Daoy (cell line): ENCODE results near the gene SELENBP1. TPM values are rescaled to one million over a fixed set of nuclear protein-coding genes. Genes with fewer than 3 reads are reported as not detected.
A peak's percentile ranks its signal among the peaks of the same experiment; 100 is the strongest.
"Not testable (repeated sequence)": the region's sequence is repeated elsewhere in the genome, so short reads cannot be mapped to it uniquely, and the experiment has no call there.

Experiments used
- DNase-seq: peaks from one replicate; pipeline ENCODE4 v3.0.0-alpha.2; 2015; ENCODE audit warnings: low read depth
- total RNA-seq: library from RNA; depleted of rRNA; stranded (reverse); fragments of >200 nt; shearing (Covaris generic); gene quantifications from 2 replicates; pipeline ENCODE4 v1.2.3, GENCODE V29; 2014

The SELENBP1 gene
- total RNA-seq, 1 experiment from 2014 or later: 1.8 TPM

GRCh38 chr1:151377150-151377884, 4.8 kb upstream of the SELENBP1 start:
- DNase-seq: no peak

DNA sequence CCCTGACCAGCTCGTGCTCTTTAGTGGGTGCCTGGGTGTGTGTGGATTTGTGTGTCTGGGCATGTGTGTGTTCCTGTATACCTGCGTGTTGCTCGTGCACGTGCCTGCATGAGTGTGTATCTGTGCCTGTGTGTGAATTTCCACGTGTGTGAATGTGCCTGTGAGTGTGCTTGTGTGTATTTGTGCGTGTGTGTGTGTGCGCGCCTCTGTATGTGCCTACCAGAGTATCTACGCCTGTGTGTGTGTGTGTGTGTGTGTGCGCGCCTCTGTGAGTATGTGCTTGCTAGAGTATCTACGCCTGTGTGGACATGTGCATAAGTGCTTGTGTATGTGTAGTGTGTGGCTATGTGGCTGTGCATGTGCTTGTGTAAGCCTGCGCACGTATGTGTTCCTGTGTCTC, 691 bp upstream of the SELENBP1 start:
- DNase-seq: no peak

DNA sequence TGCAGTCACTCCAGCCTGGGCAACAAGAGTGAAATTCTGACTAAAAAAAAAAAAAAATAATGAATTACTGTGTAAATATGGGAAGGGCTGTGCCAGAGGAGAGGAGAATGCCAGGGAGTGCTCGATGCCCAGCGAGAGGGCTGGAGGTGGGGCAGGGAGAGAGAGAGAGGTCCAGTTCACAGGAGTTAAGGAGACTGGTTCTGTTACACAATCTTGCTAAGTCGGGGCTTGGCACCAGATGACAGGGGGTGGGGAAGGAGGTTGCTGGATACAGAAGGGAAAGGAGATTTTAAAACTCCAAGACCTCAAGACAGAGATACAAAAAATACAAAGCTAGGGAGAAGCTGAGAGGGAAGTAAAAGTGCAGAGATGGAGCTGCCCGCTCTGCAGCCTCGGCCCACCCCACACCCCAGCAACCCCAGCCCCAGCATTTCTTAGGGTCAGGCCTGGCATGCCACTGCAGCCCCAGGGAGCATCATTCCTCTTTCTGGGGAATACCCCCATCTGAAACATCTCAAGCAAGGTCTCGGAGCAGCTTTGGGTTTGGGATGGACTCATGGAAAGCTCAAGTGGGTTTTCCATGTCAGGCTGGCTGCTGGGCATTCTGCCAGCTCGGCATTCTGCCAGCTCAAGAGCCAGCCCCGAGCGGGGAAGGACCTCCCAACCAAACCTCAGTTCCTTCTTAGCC, 991 bp downstream of the SELENBP1 start:
- peak; percentile 61 for DNase-seq

- DNase-seq: no peak
Observed at GRCh38 chr1:151370211-151370911, 2.1 kb downstream of the SELENBP1 start.

- DNase-seq: no peak
Observed at GRCh38 chr1:151369621-151370048, 2.9 kb downstream of the SELENBP1 start.

GRCh38 chr1:151369302-151369610, 3.2 kb downstream of the SELENBP1 start:
- no peak for DNase-seq

DNA sequence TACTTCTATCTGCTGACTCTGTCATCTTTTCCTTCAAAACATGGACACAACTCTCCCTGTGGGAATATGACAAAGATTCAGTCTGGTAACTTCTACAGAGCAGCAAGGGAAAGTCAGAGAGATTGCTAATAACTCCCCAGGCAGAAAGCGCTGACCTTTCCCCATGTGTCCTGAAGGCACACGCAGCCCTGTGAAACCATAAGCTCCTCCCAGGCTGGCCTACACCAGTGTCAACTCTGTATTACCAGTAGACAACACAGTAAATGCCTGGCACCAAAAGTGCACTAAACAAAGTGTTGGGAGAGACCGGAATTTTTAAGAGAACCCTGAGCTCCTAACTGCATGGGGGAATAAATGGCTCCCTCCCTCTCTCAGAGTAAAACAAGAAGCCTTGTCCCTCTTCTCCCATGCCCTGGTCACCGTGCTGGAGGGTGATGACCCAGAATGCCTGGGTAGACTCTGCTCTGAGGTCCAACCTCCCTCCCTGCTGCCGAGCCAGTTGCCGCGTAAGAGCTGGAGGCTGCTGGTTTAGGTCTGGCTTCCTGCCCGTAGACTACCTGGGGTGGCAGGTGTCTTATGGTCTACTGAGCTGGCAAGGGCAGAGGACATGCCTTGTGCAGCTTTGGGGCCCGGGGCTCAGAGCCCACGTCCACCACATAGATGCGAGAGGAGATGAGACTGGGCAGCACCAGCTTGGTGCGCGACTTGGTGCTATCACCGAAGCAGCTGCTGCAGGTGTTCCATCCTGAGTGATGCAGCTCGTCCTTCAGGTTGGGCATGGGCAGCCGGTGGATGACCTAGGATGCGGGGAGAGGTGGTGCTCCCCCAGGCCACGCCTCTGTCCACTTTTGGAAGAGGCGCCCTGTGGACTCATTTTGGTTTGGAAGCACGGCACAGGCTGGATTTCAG, 3.9 kb downstream of the SELENBP1 start:
- DNase-seq: no peak

DNA sequence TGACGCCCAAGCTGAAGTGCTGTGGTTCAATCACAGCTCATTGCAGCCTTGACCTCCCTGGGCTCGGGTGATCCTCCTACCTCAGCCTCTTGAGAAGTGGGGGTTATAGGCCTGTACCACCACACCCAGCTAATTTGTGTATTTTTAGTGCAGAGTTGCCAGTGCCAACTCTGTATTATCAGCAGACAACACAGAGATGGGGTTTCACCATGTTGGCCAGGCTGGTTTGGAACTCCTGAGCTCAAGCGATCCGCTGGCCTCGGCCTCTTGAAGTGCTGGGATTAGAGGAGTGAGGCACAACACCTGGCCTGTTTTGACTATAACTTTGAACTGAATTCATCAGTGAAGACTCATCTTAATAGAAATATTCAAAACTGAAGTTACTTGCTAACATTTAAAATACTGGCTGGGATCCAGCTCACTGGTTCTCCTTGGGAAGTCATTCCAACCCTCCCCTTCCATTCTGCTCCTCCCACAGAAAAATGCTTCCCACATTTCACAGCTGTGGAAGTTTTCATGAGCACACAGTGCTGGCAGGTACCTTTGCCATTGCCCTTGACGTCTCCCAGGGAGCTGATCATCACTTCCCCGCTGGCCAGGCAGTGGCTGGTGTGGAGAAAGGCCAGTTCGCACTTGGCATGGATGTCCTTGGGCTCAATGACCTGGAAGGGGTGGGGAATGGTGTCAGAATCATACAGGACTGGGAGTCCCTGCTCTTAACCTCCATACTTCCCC, 4.7 kb downstream of the SELENBP1 start:
- no peak for DNase-seq

DNA sequence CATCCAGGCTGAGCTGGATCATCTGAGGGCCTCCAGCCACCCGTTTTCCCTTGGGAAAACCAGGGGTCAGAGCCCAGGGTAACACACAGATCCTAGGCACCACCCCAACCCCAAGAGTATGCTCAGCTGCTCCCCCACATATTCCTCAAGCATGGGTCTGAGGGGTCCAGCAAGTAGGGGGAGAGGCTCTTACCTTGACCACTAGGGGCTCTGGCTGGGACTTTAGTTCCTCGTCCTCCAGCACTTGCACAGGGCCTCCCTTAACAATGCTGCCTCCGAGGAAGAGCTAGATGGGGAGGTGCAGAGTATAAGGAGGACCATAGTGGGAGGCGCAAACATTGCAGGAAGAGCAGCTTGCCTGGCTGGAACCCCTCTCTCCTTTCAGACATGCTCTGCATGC, 7.5 kb downstream of the SELENBP1 start:
- DNase-seq: no peak

DNA sequence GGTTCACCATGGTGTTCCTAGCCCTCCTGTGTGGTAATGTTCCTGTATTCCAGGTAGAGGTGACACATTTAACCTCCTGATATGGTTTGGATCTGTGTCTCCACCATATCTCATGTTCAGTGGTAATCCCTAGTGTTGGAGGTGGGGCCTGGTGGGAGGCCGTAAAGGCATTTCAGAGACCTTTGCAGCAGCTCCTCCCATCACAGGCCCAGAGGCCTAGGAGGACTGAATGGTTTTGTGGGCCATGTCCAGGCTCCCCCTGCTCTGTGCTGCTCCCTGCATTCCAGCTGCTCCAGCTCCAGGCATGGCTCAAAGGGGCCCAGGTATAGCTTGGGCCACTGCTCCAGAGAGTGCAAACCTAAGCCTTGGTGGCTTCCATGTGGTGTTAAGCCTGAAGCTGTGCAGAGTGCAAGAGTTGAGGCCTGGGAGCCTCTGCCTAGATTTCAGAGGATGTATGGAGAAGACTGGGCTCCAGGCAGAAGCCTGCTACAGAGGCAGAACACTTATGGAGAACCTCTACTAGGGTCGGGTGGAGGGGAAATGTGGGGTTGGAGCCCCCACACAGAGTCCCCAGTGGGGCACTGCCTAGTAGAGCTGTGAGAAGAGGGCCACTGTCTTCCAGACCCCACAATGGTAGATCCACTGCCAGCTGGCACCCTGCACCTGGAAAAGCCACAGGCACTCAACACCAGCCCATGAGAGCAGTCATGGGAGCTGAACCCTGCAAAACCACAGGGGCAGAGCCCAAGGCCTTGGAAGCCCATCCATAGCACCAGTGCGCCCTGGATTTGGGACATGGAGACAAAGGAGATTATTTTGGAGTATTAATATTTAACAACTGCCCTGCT, 10.0 kb downstream of the SELENBP1 start:
- no peak for DNase-seq

- no peak for DNase-seq
Observed at GRCh38 chr1:151361883-151362282, 10.6 kb downstream of the SELENBP1 start.

DNA sequence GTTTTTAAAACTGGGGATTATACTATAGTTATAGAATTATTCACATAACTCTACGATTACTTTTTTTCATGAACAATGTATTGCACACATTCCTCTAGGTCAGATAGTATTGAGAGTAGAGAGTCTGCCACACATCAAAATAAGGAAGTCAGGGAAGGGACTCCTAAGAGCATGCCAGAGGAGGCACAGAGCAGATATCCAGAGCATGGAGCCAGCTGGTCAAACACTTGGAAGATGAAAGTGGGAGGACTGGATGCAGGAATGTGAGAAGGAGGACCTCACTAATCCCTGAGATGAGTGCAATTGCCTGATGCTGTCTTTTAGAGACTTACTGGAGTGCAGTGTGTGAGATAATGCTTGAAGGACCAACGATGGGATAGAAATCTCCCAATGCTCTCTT, 15.8 kb downstream of the SELENBP1 start:
- no peak for DNase-seq

DNA sequence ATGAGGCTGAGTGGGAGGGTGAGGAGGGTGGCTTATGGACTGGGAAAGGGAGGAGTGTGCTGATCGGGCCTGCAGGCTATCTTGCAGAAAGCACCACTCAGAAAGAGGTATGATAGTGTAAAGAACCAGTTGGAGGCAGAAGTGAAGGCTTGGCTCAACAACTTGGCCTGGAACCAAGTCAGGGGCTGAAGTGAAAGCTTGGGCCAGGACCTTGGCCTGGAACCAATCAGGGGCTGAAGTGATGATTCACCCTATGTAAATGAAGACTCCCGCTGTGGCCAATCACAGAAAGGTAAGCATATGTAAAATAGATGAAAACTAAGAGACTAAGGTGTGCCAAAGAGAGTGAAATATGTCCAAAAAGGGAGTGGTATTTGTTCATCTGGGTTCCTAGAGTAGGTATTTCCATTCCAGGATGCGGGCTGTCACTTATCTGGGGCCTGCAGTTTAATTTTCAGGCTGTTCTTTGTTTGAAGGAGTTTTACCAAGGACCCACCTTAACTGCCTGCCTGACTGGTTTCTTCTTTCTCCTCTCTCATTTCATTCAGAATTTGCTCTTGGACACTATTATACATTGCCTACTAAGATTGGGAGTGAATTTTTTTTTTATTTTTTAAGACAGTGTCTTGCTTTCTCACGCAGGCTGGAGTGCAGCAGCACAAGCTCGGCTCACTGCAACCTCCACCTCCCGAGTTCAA, 20.3 kb downstream of the SELENBP1 start:
- peak; percentile 36 for DNase-seq

- not testable (repeated sequence) for DNase-seq
Observed at GRCh38 chr1:151350323-151350722, 22.2 kb downstream of the SELENBP1 start.

DNA sequence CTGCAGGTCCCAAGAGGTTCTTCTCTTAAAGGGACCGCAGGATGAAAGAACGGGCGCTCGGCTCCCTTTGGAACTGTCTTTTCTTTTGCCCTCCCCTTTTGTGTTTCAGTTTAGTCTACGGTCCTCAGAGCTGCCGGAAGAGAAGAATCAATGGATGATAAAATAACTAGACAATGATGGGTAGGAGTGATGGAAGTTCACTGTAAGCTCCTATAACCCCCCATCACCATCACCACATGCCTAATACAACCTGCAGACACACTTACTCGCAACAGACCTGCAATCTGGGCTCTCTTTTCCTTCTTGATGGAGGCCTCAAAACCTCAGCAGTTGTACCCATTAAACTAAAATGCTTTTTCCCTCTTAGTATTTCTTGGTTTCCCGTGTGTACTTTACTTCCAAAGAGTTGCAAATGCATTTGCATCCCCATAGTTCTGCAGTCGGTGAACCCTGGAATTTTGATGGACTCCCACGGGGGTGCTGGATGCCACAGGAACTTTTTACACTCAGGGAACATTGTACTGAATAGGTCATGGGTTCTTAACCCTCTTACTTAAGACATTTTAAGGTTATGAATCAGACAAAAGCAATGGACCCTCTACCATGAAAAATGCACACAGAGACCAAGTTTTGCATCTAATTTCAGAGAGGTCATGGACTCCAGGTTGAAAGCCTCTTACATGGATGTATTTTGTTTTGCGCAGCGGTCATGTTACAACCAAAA, 24.8 kb downstream of the SELENBP1 start:
- DNase-seq: no peak

GRCh38 chr1:151346769-151347522, 25.6 kb downstream of the SELENBP1 start, which contains the start of gene RFX5:
TSS of gene RFX5 (minus strand) at chr1:151347252. CDS start at chr1:151346320, 932 bp downstream.
- DNase-seq: peak; percentile 98

GRCh38 chr1:151346082-151346768, 26.3 kb downstream of the SELENBP1 start:
- no peak for DNase-seq
